Measurements from ENCODE around the gene STK4.

The STK4 gene

GRCh38 chr20:45114465-45115385 lies 148.4 kb downstream of the STK4 start, which contains the start of gene WFDC5:
Gene WFDC5, minus strand, starts transcription at chr20:45115174. Its CDS starts 91 bp downstream, at chr20:45115083.
- no peak for DNase-seq (ENCODE audit: low spot score)

- DNase-seq (ENCODE audit: low spot score) = no peak
These were observed 149.1 kb downstream of the STK4 start for GRCh38 chr20:45115386-45115774.

GRCh38 chr20:45115829-45116228 lies 149.5 kb downstream of the STK4 start:
- no peak for DNase-seq (ENCODE audit: low spot score)

- DNase-seq (ENCODE audit: low spot score) = no peak
These were observed 151.3 kb downstream of the STK4 start for GRCh38 chr20:45117581-45117980.

GRCh38 chr20:45118028-45118427 lies 151.7 kb downstream of the STK4 start:
- DNase-seq (ENCODE audit: low spot score) = no peak

GRCh38 chr20:45119556-45120266 lies 153.4 kb downstream of the STK4 start:
- no peak for DNase-seq (ENCODE audit: low spot score)

- no peak for DNase-seq (ENCODE audit: low spot score)
These were observed 155.1 kb downstream of the STK4 start for GRCh38 chr20:45121388-45121787.

GRCh38 chr20:45124365-45124764 lies 158.1 kb downstream of the STK4 start, which contains the start of gene WFDC12:
Gene WFDC12, minus strand, starts transcription at chr20:45124465. Its CDS starts 18 bp downstream, at chr20:45124447.
- DNase-seq (ENCODE audit: low spot score) = no peak

- no peak for DNase-seq (ENCODE audit: low spot score)
These were observed 161.8 kb downstream of the STK4 start for GRCh38 chr20:45128099-45128498.

Measured in kidney capillary endothelial cell (primary cell).